PFSK-1 (cell line): ENCODE measurements around the gene CYB561D1.

Experiments used
- POLR2AphosphoS5 ChIP-seq: IDR thresholded peaks from 2 replicates; pipeline ENCODE4 v1.6.1; 2012; ENCODE audit warnings: low read depth, mild to moderate bottlenecking, control low read depth, low read length, moderate library complexity
- REST ChIP-seq, 2 experiments: IDR thresholded peaks; 2 replicates each; pipeline versions ENCODE4 v1.6.1 to v1.8.0; 2011 to 2012; ENCODE audit warnings: low read depth in 2 of 2, low read length in 2 of 2, control low read depth in 1 of 2, inconsistent platforms in 1 of 2, mild to moderate bottlenecking in 1 of 2, moderate library complexity in 1 of 2; ENCODE audit not compliant: insufficient read depth in 1 of 2

- TF ChIP-seq POLR2AphosphoS5 = no peak
- no peak for TF ChIP-seq REST (IDR thresholded peaks at IDR 0.05; ENCODE audit: insufficient read depth in 1 of 2, low read depth in 2 of 2, low read length in 2 of 2)
These were observed 48.8 kb downstream of the CYB561D1 start for GRCh38 chr1:109542657-109543056.
